Measurements from ENCODE around the gene CAMKMT. TPM values are rescaled to one million over a fixed set of nuclear protein-coding genes. Genes with fewer than 3 reads are reported as not detected.

The CAMKMT gene
- total RNA-seq, 2 donors from 2014 or later: 10.7 to 11.6 TPM

GRCh38 chr2:44686561-44686960 lies 324.8 kb downstream of the CAMKMT start:
- Histone ChIP-seq H3K4me3 (no peak overlapping the region), H3K4me1 (no peaks in the 10 kb centered on the region), H3K9me3 (no peaks in the 10 kb centered on the region), H3K36me3 (no peaks in the 10 kb centered on the region), H3K9ac (ENCODE audit: low read depth in 2 of 2, low read length in 2 of 2) (no peak overlapping the region), H3K27me3 (no peaks in the 10 kb centered on the region), H3K27ac (no peak overlapping the region)
- DNase-seq: no peak
- TF ChIP-seq, protein P1, sequence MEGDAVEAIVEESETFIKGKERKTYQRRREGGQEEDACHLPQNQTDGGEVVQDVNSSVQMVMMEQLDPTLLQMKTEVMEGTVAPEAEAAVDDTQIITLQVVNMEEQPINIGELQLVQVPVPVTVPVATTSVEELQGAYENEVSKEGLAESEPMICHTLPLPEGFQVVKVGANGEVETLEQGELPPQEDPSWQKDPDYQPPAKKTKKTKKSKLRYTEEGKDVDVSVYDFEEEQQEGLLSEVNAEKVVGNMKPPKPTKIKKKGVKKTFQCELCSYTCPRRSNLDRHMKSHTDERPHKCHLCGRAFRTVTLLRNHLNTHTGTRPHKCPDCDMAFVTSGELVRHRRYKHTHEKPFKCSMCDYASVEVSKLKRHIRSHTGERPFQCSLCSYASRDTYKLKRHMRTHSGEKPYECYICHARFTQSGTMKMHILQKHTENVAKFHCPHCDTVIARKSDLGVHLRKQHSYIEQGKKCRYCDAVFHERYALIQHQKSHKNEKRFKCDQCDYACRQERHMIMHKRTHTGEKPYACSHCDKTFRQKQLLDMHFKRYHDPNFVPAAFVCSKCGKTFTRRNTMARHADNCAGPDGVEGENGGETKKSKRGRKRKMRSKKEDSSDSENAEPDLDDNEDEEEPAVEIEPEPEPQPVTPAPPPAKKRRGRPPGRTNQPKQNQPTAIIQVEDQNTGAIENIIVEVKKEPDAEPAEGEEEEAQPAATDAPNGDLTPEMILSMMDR (IDR thresholded peaks at IDR 0.05): no peak
- intact Hi-C loops (cut with DNase I): no loop called here

- DNase-seq: no peak
- no peaks in the 10 kb centered on the region for H3K27me3 ChIP-seq
- TF ChIP-seq, protein P1 (IDR thresholded peaks at IDR 0.05): no peak
- no peaks in the 10 kb centered on the region for H3K36me3 ChIP-seq
- H3K4me1 ChIP-seq: no peaks in the 10 kb centered on the region
- no peak overlapping the region for H3K27ac ChIP-seq
- no peak overlapping the region for H3K4me3 ChIP-seq
- H3K9ac ChIP-seq (ENCODE audit: low read depth in 2 of 2, low read length in 2 of 2): no peak overlapping the region
- intact Hi-C loops (cut with DNase I): no loop called here
- no peaks in the 10 kb centered on the region for H3K9me3 ChIP-seq
These were observed 326.1 kb downstream of the CAMKMT start for GRCh38 chr2:44687686-44688455.

GRCh38 chr2:44688456-44689124 lies 326.8 kb downstream of the CAMKMT start:
- H3K4me3 ChIP-seq: no peak overlapping the region
- TF ChIP-seq, protein P1 (IDR thresholded peaks at IDR 0.05): no peak
- intact Hi-C loops (cut with DNase I): no loop called here
- no peak overlapping the region for H3K27ac ChIP-seq
- H3K9me3 ChIP-seq: no peaks in the 10 kb centered on the region
- H3K9ac ChIP-seq (ENCODE audit: low read depth in 2 of 2, low read length in 2 of 2): no peak overlapping the region
- H3K27me3 ChIP-seq: no peaks in the 10 kb centered on the region
- no peaks in the 10 kb centered on the region for H3K4me1 ChIP-seq
- no peaks in the 10 kb centered on the region for H3K36me3 ChIP-seq
- no peak for DNase-seq

GRCh38 chr2:44689516-44689915 lies 327.8 kb downstream of the CAMKMT start:
- no peaks in the 10 kb centered on the region for H3K27me3 ChIP-seq
- H3K9ac ChIP-seq (ENCODE audit: low read depth in 2 of 2, low read length in 2 of 2): no peak overlapping the region
- H3K4me3 ChIP-seq: no peak overlapping the region
- TF ChIP-seq, protein P1 (IDR thresholded peaks at IDR 0.05): no peak
- H3K9me3 ChIP-seq: no peaks in the 10 kb centered on the region
- no peaks in the 10 kb centered on the region for H3K4me1 ChIP-seq
- H3K27ac ChIP-seq: no peak overlapping the region
- DNase-seq: no peak
- no peaks in the 10 kb centered on the region for H3K36me3 ChIP-seq
- intact Hi-C loops (cut with DNase I): no loop called here

GRCh38 chr2:44691174-44691785 lies 329.5 kb downstream of the CAMKMT start:
- TF ChIP-seq, protein P1 (IDR thresholded peaks at IDR 0.05): no peak
- H3K27ac ChIP-seq: no peak overlapping the region

More at GRCh38 chr2:44691174-44691785, 329.5 kb downstream of the CAMKMT start:
- intact Hi-C loops (cut with DNase I): no loop called here
- no peaks in the 10 kb centered on the region for H3K36me3 ChIP-seq
- no peak overlapping the region for H3K4me3 ChIP-seq
- H3K9me3 ChIP-seq: no peaks in the 10 kb centered on the region
- H3K9ac ChIP-seq (ENCODE audit: low read depth in 2 of 2, low read length in 2 of 2): no peak overlapping the region
- no peaks in the 10 kb centered on the region for H3K4me1 ChIP-seq
- no peaks in the 10 kb centered on the region for H3K27me3 ChIP-seq
- DNase-seq: no peak

All from colonic mucosa (tissue), 4 donors.